HL-60 (cell line): ENCODE data around the gene LSMEM2.

ENCODE experiments used
- GABPA ChIP-seq: IDR thresholded peaks from 2 replicates; pipeline ENCODE4 v1.6.1; 2012; ENCODE audit warnings: low read depth
- POLR2AphosphoS5 ChIP-seq: IDR thresholded peaks from 2 replicates; pipeline ENCODE4 v1.6.1; 2012; ENCODE audit warnings: low read depth
- TF ChIP-seq, protein P1 (sequence below): IDR thresholded peaks from one replicate; pipeline ENCODE4 v1.5.1; 2011; ENCODE audit warnings: low read length, control low read depth, inconsistent platforms; ENCODE audit not compliant: insufficient read depth
- TF ChIP-seq, protein P2 (sequence below): IDR thresholded peaks from 2 replicates; pipeline ENCODE4 v1.6.1; 2012; ENCODE audit warnings: low read depth; ENCODE audit not compliant: insufficient replicate concordance

DNA sequence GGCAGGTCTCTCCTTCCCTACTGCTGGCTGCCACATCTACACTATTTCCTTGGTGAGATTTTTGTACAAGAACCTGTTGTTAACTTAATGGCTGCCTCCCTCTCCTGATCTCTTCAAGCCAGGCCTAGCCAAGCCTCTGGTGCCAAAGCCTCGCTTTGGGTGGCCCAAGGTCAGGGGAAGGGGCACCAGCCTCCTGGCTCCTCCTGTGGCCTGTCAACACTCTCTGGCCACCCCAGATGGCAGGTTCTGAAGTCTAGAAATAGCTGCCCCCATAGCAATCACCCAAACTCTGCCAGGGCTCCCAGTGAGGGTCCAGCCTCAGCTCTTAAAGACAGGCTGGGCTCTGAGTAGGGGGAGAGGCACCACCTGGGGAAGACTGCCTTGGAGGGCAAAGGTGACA, 8.4 kb downstream of the LSMEM2 start:
- TF ChIP-seq, protein P1, sequence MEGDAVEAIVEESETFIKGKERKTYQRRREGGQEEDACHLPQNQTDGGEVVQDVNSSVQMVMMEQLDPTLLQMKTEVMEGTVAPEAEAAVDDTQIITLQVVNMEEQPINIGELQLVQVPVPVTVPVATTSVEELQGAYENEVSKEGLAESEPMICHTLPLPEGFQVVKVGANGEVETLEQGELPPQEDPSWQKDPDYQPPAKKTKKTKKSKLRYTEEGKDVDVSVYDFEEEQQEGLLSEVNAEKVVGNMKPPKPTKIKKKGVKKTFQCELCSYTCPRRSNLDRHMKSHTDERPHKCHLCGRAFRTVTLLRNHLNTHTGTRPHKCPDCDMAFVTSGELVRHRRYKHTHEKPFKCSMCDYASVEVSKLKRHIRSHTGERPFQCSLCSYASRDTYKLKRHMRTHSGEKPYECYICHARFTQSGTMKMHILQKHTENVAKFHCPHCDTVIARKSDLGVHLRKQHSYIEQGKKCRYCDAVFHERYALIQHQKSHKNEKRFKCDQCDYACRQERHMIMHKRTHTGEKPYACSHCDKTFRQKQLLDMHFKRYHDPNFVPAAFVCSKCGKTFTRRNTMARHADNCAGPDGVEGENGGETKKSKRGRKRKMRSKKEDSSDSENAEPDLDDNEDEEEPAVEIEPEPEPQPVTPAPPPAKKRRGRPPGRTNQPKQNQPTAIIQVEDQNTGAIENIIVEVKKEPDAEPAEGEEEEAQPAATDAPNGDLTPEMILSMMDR, result no peak
- TF ChIP-seq POLR2AphosphoS5 (no peak), GABPA (no peak)
- TF ChIP-seq, protein P2, sequence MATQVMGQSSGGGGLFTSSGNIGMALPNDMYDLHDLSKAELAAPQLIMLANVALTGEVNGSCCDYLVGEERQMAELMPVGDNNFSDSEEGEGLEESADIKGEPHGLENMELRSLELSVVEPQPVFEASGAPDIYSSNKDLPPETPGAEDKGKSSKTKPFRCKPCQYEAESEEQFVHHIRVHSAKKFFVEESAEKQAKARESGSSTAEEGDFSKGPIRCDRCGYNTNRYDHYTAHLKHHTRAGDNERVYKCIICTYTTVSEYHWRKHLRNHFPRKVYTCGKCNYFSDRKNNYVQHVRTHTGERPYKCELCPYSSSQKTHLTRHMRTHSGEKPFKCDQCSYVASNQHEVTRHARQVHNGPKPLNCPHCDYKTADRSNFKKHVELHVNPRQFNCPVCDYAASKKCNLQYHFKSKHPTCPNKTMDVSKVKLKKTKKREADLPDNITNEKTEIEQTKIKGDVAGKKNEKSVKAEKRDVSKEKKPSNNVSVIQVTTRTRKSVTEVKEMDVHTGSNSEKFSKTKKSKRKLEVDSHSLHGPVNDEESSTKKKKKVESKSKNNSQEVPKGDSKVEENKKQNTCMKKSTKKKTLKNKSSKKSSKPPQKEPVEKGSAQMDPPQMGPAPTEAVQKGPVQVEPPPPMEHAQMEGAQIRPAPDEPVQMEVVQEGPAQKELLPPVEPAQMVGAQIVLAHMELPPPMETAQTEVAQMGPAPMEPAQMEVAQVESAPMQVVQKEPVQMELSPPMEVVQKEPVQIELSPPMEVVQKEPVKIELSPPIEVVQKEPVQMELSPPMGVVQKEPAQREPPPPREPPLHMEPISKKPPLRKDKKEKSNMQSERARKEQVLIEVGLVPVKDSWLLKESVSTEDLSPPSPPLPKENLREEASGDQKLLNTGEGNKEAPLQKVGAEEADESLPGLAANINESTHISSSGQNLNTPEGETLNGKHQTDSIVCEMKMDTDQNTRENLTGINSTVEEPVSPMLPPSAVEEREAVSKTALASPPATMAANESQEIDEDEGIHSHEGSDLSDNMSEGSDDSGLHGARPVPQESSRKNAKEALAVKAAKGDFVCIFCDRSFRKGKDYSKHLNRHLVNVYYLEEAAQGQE, result no peak
